Activated CD4-positive, alpha-beta T cell treated with anti-CD3 and anti-CD28 coated beads, Interleukin-2, amount 50 U/mL, for 48 hours (primary cell): ENCODE data around the gene AATK.

ENCODE experiments used
- DNase-seq, 2 experiments: peaks; one replicate each; pipeline ENCODE4 v3.0.0-alpha.2; 2020

The AATK gene, protein sequence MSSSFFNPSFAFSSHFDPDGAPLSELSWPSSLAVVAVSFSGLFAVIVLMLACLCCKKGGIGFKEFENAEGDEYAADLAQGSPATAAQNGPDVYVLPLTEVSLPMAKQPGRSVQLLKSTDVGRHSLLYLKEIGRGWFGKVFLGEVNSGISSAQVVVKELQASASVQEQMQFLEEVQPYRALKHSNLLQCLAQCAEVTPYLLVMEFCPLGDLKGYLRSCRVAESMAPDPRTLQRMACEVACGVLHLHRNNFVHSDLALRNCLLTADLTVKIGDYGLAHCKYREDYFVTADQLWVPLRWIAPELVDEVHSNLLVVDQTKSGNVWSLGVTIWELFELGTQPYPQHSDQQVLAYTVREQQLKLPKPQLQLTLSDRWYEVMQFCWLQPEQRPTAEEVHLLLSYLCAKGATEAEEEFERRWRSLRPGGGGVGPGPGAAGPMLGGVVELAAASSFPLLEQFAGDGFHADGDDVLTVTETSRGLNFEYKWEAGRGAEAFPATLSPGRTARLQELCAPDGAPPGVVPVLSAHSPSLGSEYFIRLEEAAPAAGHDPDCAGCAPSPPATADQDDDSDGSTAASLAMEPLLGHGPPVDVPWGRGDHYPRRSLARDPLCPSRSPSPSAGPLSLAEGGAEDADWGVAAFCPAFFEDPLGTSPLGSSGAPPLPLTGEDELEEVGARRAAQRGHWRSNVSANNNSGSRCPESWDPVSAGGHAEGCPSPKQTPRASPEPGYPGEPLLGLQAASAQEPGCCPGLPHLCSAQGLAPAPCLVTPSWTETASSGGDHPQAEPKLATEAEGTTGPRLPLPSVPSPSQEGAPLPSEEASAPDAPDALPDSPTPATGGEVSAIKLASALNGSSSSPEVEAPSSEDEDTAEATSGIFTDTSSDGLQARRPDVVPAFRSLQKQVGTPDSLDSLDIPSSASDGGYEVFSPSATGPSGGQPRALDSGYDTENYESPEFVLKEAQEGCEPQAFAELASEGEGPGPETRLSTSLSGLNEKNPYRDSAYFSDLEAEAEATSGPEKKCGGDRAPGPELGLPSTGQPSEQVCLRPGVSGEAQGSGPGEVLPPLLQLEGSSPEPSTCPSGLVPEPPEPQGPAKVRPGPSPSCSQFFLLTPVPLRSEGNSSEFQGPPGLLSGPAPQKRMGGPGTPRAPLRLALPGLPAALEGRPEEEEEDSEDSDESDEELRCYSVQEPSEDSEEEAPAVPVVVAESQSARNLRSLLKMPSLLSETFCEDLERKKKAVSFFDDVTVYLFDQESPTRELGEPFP (N-terminal part only)

DNA sequence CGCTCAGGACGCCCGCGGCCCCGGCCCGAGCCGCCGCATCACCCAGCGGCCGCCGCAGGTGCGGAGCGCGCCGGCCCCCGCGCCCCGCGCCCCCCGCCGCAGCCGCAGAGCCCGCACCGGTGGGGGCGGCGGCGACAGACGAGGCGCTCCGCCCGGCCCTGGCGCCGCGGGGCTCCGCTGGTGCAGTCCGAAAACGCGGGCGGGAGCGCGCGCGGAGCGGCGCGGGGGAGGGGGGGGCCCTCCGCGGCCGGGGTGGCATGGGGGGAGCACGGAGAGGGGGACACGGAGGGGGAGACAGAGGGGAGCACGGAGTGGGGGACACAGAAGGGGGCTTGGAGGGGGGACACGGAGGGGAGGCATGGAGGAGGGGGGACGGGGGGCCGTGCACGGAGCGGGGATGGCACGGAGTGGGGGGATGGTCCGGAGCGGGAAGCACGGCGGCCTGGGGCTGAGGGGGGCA, at the start of gene AATK:
AATK (minus strand) TSS at position 189 of the 460 bp plus-strand sequence. CDS start 229 bp downstream, outside the sequence.
- DNase-seq = no peak

DNA sequence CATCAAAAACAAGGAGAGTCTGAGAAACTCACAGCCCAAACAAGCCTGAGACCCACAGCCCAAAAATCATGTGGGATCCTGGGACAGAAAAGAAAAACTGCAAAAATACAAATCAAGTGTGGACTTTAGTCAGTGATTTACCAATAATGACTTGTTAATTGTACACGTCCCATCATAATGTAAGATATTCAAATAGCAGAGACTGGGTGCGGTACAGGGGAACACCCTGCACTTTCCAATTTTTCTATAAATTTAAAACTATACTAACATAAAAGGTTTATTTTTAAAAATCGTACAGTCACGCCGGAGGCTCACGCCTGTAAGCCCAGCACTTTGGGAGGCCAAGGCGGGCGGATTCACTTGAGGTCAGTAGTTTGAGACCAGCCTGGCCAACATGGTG, 48.0 kb upstream of the AATK start:
- DNase-seq = no peak

DNA sequence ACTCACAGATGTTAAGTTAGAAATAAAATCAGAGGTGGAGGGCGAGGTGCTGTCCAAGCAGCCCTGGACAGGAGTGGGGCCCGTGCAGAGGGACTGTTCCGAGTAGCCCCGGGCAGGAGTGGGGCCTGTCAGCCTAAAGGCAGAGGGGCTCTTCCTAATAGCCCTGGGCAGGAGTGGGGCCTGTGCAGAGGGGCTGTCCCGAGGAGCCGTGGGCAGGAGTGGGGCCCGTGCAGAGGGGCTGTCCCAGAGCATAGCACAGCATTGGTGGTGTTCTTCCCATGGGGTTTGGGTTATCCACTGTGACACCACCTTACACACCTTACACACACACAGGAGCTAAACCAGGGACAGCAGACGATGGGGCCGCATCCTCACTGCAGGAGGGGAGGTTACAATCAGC, 46.3 kb upstream of the AATK start:
- no peak for DNase-seq

DNA sequence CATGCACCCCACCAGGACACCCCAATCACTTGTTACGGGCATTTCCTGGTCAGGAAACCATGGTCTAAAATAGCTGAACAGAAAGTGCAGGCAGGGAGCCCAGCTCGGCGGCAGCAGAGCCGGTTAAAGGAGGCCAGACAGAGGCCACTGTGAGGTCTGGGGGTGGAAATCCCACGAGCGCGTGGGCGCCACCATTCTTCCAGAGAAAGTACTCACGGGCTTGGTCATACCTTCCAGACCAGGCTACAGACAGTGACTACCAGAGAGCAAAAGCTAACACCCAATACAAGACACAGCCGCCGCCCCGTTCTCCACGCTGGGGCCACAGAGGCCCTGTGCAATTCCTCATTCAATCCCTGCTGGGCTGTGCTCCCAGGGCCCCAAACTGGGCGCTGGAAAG, 44.8 kb upstream of the AATK start:
- DNase-seq = no peak

DNA sequence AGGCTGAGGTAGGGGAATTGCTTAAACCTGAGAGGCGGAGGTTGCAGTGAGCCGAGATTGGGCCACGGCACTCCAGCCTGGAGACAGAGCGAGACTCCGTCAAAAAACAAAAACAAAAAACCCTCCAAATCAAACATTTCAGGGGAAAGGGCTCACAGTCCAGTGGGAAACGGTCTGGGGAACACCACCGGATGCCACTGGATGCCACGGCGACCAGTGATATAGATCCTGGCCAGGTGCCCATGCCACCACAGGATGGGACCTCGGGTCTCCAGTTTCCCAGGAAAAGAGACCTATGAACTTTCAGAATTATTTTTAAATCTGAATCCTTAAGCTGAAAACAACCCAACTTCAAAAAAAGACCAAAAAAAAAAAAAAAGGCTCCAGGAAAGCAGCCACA, 44.4 kb upstream of the AATK start:
- DNase-seq = no peak

DNA sequence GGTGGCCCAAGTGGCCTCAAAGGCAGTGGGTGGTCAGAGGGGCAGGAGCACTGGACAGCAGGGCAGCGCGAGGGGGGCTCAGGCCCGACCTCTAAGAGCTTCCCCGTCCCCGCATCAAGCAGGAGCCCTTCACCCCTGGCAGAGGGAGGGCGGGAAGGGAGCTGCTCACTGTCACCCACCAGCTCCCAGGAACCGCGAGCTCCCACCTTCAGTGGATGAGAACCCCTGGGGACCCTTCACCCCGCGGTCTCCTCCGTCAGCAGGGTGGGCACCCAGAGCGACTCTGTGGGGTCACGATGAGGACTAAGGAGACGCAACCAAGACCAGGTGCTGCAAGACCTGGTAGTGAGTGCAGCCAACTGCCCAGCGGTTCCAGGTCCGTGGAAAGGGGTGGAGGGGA, 43.1 kb upstream of the AATK start:
- DNase-seq = no peak

DNA sequence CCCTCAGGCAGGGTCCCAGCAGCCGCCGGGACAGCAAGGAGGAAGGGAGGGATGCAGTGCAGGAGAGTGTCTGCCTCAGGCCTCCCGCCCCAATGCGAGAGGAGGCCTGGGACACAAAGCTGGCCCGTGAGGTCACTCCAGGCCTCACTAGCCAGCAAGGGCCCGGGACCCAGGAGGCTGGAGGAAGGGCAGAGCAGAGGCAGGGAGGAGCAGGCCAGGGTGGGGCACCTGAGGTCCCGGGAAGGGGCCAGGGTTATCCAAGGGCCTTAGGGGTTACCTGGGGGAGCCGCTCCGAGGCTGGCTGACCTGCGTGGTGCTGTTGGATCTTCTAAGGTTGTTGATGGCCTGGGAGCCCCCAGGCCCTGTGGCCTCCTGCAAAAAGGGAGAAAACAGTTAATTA, 42.6 kb upstream of the AATK start:
- DNase-seq = no peak

DNA sequence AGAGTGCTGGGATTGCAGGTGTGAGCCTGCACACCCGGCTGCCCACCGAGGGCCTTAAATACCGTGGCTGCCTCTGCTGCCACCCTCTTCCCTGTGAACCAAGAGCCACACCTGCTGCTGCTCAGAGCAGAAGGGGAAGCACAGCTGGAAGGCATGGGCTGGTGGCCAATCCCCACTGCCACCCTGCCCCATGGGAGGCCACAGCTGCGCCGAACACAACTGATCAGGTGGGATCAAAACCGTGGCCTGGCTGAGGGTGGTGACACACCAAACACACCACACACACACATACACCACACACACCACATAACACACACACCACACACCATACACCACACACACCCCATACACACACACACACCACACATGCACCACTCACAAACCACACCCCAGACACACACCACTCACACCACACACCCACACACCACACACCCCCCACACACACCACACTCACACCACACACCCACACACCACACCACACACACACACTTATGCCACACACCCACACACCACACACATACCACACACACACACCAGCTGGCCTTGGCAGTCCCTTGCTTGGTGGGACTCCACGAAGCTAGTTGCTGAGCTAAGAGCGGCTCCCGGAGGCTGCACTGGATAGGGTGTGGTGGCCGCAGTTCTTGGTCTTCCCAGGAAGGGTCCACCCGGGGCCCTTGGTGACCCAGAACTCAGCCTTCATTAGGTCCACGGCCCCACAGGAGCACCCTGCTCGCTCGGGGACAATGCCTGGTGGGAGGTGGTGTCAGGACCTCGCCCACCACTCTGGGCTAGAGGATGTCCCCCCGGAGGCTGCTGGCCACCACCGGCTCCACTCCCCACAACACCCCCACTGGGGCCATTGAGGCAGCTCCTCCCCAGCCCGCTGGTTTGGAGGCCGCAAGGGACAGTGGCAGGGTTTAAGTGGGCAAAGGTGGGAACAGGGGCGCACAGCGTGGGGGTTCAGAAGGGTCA, 41.9 kb upstream of the AATK start:
- no peak for DNase-seq

DNA sequence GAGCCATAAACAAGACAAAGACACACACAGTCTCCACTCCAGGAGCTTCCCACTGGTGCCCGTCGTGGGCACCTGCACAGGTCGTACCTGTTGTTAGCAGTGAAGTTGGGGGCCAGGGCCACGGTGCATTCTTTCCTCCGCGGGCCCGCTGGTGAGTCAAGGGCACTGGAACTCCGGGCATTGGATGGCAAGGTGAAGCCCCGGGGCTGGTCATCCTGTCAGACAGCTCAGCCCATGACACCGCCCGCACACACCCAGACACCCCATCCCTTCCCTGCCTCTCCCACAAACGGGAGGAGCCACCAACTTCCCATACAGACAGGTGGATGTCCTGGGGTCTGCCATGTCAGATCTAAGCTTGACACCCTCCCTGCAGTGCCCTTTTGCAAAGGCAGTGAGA, 40.6 kb upstream of the AATK start:
- no peak for DNase-seq

DNA sequence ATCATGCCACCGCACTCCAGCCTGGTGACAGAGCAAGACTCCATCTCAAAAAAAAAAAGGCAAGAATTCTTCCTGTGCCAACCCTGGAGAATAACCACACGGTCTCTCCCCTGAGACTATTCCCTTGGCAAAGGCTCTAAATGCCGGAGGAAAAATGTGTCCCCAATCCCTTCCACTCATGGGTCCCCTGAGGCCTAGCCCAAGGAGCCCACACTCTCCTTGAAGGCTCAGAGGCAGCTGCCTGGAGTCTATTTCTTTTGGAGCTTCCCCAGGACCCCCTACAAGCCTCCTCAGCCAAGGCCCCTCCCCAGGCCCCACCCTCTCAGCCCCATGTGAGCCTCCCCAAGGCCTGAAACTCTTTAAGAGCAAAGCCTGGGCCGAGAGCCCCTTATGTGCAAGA, 40.1 kb upstream of the AATK start:
- no peak for DNase-seq

DNA sequence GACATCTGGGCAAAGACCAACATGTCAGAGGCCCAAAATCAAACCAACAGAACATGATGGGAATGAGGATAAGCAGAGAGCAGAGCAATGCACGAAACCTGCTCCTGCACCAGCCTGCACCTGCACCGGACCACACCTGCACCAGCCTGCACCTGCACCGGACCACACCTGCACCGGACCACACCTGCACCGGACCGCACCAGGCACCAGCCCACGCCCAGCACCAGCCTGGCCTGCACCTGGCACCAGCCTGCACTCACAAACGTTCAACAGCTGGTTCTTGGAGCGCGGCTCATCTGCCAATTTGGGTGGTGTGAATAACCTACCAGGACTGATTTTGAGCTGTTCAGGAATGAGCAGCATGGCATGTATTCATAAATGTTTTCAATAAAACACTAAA, 38.6 kb upstream of the AATK start:
- no peak for DNase-seq

DNA sequence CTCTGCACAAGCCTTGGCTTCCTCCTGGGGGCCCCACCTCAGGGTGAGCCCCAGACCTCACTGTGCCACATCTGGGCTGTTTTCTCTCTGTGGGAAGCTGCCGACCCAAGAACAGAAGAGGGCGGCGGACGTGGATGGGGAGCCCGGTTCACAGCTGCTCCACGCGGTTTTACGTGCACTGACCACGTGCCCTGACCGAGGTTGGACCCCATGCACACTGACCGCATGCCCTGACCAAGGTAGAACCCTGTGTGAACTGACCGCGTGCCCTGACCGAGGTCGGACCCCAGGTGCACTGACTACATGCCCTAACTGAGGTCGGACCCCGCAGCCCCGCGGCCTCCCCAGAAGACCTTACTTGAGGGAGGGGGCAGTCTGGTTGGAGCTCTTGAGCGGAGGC, 37.1 kb upstream of the AATK start:
- no peak for DNase-seq

DNA sequence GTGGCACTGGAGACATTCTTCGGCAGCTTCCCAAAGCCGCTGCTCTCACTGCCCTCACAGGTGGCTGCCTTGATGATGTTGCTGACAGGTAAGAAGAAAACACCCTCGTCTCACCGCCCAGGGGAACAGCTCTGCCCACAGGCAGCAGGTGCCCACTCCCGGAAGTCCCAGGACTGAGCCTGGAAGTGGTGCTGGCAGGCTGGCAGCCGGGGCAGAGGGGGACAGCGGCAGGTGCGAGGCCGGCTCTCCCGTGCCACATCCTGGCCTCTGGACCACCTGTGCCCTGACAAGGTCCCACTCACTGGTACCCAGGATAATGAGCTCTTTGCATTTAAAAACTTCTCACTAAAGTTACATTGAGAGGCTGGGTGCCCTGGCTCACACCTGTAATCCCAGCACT, 36.3 kb upstream of the AATK start:
- DNase-seq = no peak

DNA sequence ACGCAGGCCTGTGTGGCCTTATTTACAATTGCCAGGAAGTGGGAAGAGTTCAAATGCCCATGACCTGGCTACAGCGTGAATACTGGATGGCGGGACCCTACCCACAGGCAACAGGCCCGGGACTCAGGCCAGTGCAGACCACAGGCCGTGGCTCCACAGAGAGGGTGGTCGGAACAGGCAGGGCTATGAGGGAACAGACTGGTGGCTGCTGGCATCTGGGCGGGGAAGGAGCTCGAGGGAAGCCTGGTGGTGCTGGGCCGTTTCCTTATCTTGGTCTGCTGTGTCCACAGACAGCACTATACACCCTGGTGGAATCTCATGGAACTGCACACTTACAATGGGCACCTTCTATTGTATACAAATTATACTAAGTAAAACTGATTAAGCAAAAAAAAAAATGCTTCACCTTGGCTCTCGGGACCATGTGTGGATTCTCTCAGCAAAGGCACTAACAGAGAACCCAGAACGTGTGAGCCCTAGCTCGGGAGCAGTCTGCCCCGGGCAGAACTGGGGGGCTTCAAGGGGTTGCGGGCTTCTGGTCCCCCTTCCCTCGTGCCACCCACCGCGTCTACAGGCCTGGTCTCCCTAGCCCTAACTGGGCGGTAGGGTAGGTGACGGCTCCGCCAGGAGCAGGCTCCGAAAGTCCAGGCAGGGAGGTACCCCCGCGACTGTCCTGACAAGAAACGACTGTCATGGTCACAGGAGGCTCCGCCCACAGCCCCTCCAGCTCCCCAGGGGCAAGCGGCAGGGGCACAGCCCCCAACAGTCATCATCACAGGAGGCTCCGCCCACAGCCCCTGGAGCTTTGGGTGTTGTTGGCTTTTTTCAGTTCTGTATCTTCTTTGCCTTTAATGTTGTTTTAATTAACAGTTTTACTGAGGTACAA, 34.9 kb upstream of the AATK start:
- peak; percentile 16 to 26 for DNase-seq

DNA sequence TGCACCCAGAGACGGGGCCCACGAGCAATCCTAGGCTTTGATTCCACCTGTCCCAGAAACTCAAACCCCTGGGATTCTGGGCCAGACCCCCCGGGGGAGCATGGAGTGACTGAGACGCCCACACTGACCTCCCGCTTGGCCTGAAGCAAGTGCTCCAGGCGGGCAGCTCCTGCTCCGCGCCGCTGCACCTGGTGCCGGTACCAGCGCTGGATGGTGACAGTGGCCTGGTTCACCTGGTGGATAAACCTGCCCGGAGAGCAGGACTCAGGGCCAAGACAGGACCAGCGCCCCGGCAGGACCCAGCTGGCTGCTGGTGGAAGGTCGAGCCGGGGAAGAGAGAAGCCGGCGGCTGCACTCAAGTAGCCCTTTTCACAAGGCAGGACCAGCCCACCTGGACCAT, 34.2 kb upstream of the AATK start:
- DNase-seq = no peak

DNA sequence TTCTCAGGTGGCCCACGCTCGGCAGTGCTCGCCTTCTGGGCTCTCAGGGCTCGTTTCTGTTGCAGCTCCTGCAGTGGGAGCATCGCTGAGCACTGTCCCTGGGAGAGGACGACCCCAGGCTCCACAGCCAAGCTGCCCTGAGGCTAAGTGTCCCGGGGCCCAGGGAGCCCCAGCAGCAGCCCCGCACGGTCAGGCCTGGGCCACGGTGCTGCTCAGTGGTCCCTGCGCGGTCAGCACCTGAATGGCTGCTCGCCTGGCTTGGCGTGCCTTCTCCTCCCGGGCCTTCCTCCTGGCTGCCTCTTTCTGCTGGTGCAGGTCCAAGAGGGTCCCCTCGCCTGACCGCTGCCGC, 33.4 kb upstream of the AATK start:
- DNase-seq = no peak

DNA sequence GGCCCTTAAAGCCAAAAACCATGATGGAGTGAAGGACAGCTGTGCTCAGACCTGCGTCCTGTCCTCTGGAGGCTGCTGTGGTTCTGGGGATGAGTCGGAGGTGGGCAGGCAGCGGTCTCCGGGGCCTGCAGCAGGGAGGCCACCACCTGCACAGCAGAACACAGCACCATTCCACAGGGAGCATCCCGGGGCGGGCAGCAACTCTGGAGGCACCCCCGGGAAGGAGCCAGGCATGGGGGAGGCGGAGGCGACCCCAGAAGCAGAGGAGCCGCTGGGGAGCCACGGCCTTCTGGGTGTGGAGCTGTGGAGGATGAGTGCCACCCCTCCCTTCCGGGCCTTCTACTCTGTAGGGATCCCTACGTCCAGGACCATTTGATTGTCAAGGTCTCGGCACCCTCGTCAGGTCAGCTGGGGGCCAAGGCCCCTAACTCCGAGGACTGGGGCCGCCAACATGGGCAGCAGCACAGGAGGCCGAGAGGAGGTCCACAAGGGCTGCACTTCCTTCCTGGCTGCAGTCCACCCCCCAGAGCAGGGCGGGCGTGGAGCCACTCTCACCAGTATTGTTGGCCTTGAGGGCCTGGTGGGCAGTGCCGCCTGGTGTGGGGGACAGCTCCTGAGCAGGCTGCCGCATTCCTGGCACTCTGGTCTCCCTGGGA, 32.9 kb upstream of the AATK start:
- DNase-seq = no peak

DNA sequence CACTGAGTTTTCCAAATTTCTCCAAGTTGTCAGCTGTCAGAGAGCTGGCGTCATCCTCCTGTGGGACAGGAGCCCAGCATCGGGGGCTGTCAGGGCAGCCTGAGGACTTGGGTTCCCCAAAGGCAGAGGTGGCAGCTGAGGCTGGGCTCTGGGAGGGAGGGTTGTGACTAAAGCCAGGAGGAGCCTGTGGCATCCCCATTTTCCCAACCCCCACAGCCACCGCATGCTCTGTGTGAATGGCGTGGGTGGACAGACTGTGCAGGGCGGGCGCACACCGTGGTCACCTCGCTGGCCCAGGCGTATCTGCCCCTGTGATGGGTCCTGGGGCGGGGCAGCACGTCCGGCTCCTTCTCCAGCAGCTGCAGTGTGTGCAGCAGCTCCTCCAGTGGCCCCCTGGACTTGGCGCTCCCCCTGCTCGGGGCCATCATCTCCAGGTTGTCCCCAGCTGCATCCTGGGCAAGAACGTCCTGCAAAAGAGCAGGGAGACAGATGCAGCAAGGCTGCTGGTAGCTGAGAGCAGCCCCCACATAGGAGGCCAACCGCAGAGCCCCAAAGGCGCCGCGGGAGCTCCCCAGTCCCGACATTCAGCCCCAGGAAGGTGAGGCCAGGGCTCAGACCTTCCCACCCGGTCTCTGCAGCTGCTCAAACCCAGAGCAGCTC, 31.9 kb upstream of the AATK start:
- no peak for DNase-seq

DNA sequence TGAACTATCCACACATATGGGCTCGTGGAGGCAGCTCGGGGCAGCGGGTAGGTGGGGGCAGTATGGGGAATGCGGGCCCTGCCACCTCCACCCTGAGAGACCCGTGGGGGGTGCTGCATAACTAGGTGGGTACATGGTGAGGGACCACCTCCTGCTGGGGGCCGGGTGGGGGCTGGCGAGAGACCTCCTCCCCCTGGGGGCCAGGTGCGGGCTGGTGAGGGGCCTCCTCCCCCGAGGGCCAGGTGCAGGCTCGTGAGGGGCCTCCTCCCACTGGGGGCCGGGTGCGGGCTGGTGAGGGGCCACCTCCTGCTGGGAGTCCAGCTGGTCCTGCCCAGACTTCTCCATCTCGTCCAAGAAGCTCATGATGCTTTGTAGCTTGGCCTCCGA, 31.4 kb upstream of the AATK start:
- DNase-seq = no peak
